ENCODE data around the gene NADK.

DNA sequence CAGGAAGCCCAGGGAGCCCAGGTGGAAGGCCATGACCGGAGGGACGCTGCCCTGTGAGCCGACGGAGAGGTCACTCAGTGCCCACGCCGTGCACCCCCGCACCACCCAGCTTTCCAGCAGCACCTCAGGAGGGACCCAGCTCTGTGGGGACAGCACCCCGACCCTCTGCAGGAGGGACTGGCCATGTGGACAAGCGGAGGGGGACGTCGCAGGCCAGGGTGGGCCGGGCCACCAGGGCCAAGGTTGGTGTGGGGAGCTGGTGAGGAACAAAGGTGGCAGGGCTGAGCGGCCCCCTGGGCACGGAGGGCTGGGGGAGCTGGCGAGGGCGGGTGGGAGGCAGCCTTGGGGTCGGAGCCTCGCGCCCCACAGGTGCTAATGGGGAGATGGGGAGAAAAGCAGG, 22.8 kb downstream of the NADK start:
- TF ChIP-seq POLR2A (IDR thresholded peaks at IDR 0.05) = no peak
- TF ChIP-seq, protein P1, sequence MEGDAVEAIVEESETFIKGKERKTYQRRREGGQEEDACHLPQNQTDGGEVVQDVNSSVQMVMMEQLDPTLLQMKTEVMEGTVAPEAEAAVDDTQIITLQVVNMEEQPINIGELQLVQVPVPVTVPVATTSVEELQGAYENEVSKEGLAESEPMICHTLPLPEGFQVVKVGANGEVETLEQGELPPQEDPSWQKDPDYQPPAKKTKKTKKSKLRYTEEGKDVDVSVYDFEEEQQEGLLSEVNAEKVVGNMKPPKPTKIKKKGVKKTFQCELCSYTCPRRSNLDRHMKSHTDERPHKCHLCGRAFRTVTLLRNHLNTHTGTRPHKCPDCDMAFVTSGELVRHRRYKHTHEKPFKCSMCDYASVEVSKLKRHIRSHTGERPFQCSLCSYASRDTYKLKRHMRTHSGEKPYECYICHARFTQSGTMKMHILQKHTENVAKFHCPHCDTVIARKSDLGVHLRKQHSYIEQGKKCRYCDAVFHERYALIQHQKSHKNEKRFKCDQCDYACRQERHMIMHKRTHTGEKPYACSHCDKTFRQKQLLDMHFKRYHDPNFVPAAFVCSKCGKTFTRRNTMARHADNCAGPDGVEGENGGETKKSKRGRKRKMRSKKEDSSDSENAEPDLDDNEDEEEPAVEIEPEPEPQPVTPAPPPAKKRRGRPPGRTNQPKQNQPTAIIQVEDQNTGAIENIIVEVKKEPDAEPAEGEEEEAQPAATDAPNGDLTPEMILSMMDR (IDR thresholded peaks at IDR 0.05) = no peak
